HepG2 (cell line): ENCODE measurements around the gene THRA. TPM values are rescaled to one million over a fixed set of nuclear protein-coding genes. Genes with fewer than 3 reads are reported as not detected.

Experiments used
- AKAP8 ChIP-seq: sonication (generic); formaldehyde crosslinking; IDR thresholded peaks from 2 replicates; pipeline ENCODE4 v1.5.1; 2020; ENCODE audit warnings: mild to moderate bottlenecking, missing genetic modification reagents
- FOXC1 ChIP-seq: sonication (generic); formaldehyde crosslinking; IDR thresholded peaks from 2 replicates; pipeline ENCODE4 v1.8.0; 2022; ENCODE audit warnings: mild to moderate bottlenecking, missing genetic modification reagents, borderline replicate concordance
- HHEX ChIP-seq: IDR thresholded peaks from 2 replicates; pipeline ENCODE4 v1.6.1; 2016; ENCODE audit warnings: control low read depth
- MLXIP ChIP-seq: sonication (generic); formaldehyde crosslinking; IDR thresholded peaks from 2 replicates; pipeline ENCODE4 v1.9.0; 2021; ENCODE audit warnings: missing genetic modification reagents, borderline replicate concordance
- SIX1 ChIP-seq: sonication (generic); formaldehyde crosslinking; IDR thresholded peaks from 2 replicates; pipeline ENCODE4 v1.4.0; 2020; ENCODE audit warnings: missing genetic modification reagents, borderline replicate concordance
- SNAPC2 ChIP-seq: sonication (generic); formaldehyde crosslinking; IDR thresholded peaks from 2 replicates; pipeline ENCODE4 v1.8.1; 2022; ENCODE audit warnings: mild to moderate bottlenecking, missing genetic modification reagents
- ZBTB40 ChIP-seq, 2 experiments: fragments of 450-650 bp in 1 of 2; sonication (generic) in 1 of 2; formaldehyde crosslinking in 1 of 2; IDR thresholded peaks; 2 replicates each; pipeline versions ENCODE4 v1.6.1 to v1.8.0; 2016 to 2022; ENCODE audit warnings: antibody characterized with exemption in 1 of 2, mild to moderate bottlenecking in 1 of 2, missing genetic modification reagents in 1 of 2
- ZMAT3 ChIP-seq: sonication (generic); formaldehyde crosslinking; conservative IDR thresholded peaks from 2 replicates; pipeline ENCODE4 v1.7.0; 2021; ENCODE audit warnings: missing genetic modification reagents
- ZNF142 ChIP-seq: sonication (generic); formaldehyde crosslinking; IDR thresholded peaks from 2 replicates; pipeline ENCODE4 v1.4.0; 2020; ENCODE audit warnings: missing genetic modification reagents
- ZNF230 ChIP-seq: sonication (generic); formaldehyde crosslinking; IDR thresholded peaks from 2 replicates; pipeline ENCODE4 v1.4.0; 2020; ENCODE audit warnings: mild to moderate bottlenecking, missing genetic modification reagents
- ZNF232 ChIP-seq: sonication (generic); formaldehyde crosslinking; IDR thresholded peaks from 2 replicates; pipeline ENCODE4 v1.4.0; 2020; ENCODE audit warnings: missing genetic modification reagents, borderline replicate concordance
- polyA plus RNA-seq, 8 experiments: library from polyadenylated mRNA; depleted of rRNA in 3 of 8; stranded (reverse) in 7 of 8; unstranded in 1 of 8; fragments of >200 nt; fragmentation: Illumina TruSeq in 4 of 8; extraction: Trizol in 4 of 8; gene quantifications; 2 replicates each; pipeline versions ENCODE4 v1.2.1 to v1.2.3, GENCODE V29; 2011 to 2016; ENCODE audit warnings: low read depth in 4 of 8, missing spikeins in 1 of 8, mixed read lengths in 1 of 8; ENCODE audit not compliant: insufficient read depth in 1 of 8
- total RNA-seq, 5 experiments: library from RNA; depleted of rRNA; stranded (reverse); fragments of >200 nt; fragmentation: Illumina TruSeq; extraction: Trizol; gene quantifications; 2 replicates each; pipeline ENCODE4 v1.2.3, GENCODE V29; 2016; ENCODE audit warnings: low read depth in 1 of 5

The THRA gene
- total and polyA plus RNA-seq, 2 of the 13 experiments (the other 11 are each of a cell fraction or from before 2014, with no cell fraction given), result 8.0 to 9.9 TPM

- 0 out of 2 replicates have a peak, but pooled peaks have one; percentile 2 for TF ChIP-seq MLXIP (CRISPR knock-in tag)
- TF ChIP-seq ZNF142, result 0 out of 2 replicates have a peak, but pooled peaks have one; percentile 2
- 0 out of 2 replicates have a peak, but pooled peaks have one; percentile 1 for TF ChIP-seq HHEX (CRISPR knock-in tag)
- 0 out of 2 replicates have a peak, but pooled peaks have one; percentile 16 for TF ChIP-seq ZNF232 (CRISPR knock-in tag)
- TF ChIP-seq ZMAT3 (CRISPR knock-in tag), result peak; percentile 28; the same call in 1 of the 2 replicates
- TF ChIP-seq FOXC1, result no peak
- no peak for TF ChIP-seq ZNF230 (CRISPR knock-in tag)
- TF ChIP-seq SIX1 (CRISPR knock-in tag), result no peak
- no peak for TF ChIP-seq ZBTB40 (IDR thresholded peaks at IDR 0.05)
- no peak for TF ChIP-seq ZBTB40 (CRISPR knock-in tag; IDR thresholded peaks at IDR 0.05)
- no peak for TF ChIP-seq AKAP8
- TF ChIP-seq SNAPC2, result 0 out of 2 replicates have a peak, but pooled peaks have one; percentile 8
Measured at GRCh38 chr17:40115101-40115436, 52.3 kb downstream of the THRA start (continued).
